Panc1 (cell line): Measurements from ENCODE around the gene CLSTN3.

ENCODE experiments used
- CTCF ChIP-seq: fragments of 450-650 bp; IDR thresholded peaks from 2 replicates; pipeline ENCODE4 v1.5.1; 2017; ENCODE audit warnings: mild to moderate bottlenecking
- POLR2AphosphoS5 ChIP-seq: IDR thresholded peaks from 2 replicates; pipeline ENCODE4 v1.6.1; 2012; ENCODE audit warnings: mild to moderate bottlenecking, low read depth, low read length, moderate library complexity
- REST ChIP-seq, 2 experiments: IDR thresholded peaks; 2 replicates each; pipeline ENCODE4 v1.6.1; 2011 to 2012; ENCODE audit warnings: low read depth in 2 of 2, control low read depth in 1 of 2, low read length in 1 of 2, mild to moderate bottlenecking in 1 of 2, moderate library complexity in 1 of 2; ENCODE audit not compliant: insufficient read depth in 1 of 2
- SIN3A ChIP-seq: IDR thresholded peaks from 2 replicates; pipeline ENCODE4 v1.6.1; 2012; ENCODE audit warnings: low read depth, mild to moderate bottlenecking, low read length, moderate library complexity, borderline replicate concordance; ENCODE audit not compliant: insufficient read depth

GRCh38 chr12:7114008-7114407 lies 16.2 kb upstream of the CLSTN3 start:
- TF ChIP-seq SIN3A (no peak), CTCF (no peak), REST (IDR thresholded peaks at IDR 0.05; ENCODE audit: insufficient read depth in 1 of 2, low read depth in 2 of 2, low read length in 1 of 2) (no peak), POLR2AphosphoS5 (no peak)
